Effector CD8-positive, alpha-beta T cell (primary cell): ENCODE measurements around the gene CNDP2.

Source experiments
- DNase-seq: peaks from one replicate; lab custom pipeline; 2025; lab: John Stamatoyannopoulos, UW
- total RNA-seq, 4 experiments: gene quantifications; one replicate each; lab custom pipeline; 2026; lab: John Stamatoyannopoulos, UW

CNDP2 gene
- total RNA-seq, result 71.0 to 107 (median 89.3) reads per million in 4 experiments

DNA sequence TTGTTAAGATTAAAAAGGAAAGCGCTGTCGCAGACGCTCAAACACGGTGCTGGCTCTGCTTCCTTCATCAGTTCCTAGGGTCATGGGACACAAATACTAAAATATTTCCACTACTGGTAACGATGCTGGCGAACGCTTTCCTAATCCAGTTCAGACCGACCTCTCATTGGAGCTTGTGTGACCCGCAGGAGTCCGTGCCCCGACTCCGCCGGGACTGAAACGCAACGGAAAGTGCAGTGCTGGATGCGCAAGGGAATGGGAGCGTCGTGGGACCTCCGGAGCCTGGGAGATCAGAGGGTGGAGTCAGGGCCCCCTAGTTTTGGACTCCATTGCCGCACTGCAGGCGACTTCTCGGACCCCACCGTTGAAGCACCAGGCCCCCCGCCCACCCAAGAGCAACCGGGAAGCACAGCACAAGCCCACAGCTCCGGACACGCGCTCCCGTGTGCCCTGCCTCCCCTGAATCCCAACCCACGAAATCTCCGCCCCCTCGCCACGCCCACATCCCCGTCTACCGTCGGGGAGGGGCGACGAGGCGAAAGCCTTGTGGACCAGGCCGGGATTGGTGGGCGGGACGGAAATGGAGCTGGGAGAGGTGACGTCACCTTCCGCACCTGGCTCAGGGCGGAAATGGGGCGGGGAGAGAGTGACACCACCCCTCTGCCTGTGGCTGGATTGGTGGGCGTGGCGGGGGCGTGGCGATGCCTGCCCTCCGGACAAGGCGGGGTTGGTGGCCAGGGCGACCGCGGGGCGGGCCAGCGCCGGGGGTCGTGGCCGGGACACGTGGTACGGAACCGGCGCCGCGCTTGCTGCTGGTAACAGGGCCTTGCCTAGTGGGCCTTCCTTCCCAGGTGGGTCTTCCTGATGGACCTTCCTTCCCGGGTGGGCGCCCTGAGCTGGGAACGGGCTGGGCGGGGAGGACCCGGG is at the start of gene CNDP2:
CNDP2 (plus strand) TSS at position 783 of the 927 bp plus-strand sequence. CDS start 3,611 bp downstream, outside the sequence.
- DNase-seq, result peak; percentile 98

DNA sequence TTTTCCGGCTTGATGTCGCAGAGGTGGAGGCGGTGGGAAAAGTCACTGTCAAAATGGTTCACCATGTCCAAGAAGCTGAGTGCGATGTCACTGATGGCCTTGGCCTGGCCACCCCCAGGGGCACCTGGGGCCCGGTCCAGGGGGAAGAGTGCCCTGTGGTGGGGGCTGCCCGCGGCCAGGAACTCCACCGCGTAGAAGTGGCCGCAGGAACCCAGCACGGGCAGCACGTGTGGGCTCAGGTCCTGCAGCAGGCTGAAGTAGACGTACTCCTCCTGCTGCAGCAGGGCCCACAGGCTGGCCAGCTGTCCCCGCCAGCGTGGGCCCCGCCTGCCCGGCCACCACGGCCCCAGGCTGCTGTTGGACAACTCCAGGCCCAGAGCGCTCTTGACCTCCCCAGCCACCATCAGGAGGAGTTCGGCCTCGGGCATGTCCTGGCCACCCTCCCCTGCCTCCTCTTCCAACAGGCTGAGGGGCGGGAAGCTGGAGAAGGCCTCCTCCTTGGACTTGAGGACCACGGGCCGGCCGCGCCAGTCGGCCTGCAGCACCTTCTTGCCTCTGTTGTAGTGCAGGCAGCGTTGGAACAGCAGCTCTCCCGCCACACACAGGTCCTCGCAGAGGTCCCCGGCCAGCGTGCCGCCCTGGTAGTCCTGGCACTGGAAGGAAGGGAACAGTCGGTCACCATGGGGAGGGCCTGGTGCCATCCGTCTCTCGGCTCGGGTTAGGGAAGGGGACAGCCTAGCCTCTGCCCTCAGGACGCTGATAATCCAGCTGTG is 49.3 kb upstream of the CNDP2 start:
- DNase-seq, result no peak

DNA sequence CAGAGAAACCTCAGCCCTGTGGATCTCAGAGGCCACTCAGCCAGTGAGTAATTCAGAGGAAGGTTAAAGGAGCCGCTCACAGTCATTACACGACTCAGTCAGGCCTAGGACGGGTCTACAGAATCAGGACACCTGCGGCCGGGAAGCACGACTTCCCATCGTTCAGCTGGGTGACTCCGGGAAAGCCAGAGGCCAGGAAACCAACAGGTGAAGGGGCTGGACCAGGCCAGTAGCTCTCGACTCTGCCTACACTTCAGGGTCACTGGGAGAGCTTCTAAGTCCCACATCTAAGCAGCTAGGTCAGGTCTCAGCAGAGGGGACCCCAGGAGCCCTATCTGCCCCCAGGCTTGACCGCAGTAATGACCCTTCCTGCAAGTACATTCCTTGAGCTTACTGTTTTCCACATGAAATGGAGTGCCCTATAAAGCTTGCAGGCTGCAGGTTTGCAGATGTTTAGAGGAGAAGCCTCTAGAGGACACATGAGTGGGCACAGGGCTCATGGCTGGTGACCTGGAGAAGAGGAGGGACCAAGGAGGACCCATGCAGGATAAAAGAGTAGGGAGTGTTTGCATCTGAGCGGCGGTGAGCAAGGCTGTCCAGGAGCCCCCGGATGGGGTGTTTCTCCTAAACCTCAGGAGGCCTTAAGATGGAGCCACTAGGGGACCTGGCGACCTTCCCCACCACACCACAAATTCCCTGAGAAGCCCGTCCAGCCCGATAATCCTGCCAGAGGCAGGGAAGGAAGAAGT is 48.6 kb upstream of the CNDP2 start:
- no peak for DNase-seq

DNA sequence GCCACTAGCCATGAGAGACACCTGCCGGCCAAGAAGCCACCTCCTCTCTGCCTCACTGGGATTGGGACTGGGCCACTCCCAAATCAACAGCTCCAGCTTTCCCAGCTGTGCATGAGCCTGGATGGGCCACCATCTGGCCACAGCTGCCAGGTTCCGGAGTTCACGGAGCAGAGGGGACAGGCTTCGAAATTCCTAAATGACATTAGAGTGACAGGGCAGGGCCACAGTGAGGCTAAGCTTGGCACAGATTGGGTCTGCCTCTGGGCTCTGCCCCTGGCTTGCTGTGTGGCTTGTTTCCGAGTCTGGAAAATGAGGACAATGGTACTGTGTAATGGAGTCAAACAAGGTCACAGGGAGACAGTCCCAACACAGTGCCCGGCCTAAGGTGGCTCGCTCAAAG is 45.5 kb upstream of the CNDP2 start:
- no peak for DNase-seq

DNA sequence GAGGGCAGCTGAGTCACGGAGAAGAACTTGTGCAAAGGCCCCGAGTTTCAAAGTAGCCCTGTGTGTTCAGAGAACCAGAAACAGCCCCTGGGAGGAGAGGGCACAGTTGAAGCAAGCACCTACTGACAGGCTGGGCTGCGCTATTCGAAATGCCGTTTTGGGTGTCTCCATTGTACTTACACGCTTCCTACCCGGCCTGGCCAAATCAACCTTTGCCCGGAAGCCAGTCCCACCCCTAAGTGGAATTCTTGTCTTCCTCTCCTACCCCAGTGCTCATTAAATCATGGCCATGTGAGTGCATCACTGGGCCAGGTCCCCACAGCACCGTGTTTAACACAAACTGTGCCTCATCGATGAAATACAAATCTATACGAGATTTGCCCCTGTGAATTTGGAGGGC is 45.0 kb upstream of the CNDP2 start:
- DNase-seq, result no peak

DNA sequence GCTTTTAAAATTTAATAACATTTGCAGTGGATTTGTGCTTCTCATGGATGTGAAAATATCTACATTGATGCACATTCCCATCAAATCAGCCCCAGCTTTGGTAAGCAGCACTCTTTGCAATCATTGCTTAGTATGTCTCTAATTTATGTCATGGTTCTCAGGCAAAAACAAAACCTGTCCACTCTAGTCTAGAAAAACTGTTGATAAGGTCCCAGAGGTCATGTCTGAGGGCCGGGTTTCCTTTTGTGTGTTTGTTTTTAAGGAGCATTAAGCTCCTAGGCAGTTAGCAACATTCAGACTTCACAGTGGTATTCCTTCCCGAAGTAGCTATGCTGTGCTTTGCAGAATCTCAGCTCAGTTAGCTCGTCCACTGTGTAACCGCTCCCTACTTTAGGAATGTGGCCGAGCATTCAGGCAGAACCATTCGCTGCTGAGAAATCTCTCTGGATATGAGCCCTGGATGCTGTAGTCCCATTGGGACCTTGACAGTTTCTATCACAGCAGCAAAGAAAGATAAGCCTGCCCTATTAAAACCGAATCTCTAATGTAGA is 43.1 kb upstream of the CNDP2 start:
- no peak for DNase-seq

DNA sequence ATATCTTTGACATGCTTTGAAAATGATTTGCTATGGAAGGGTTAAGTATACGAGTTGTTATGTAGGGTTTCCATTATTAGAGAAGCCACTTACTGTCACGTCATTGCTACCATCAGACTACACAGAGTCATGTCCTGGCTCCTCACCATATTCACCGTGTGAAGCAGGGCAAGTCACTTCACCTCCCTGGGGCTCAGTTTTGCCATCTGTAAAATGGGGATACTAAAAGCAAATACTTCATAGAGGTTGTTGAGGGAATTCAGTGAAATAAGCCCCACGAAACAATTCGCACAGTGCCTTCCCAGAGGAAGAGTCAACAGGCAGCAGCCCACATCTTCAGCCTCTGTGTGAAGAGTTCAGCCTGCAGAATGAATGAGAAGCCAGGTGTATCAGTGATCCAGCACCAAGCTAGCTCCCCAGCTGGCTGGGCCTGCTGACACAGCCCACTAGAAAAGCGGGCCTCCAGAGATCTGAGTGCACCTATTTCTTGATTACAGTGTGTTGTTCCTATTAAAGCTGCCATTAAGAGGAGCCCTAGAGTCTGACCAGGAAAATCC is 42.4 kb upstream of the CNDP2 start:
- DNase-seq, result no peak

DNA sequence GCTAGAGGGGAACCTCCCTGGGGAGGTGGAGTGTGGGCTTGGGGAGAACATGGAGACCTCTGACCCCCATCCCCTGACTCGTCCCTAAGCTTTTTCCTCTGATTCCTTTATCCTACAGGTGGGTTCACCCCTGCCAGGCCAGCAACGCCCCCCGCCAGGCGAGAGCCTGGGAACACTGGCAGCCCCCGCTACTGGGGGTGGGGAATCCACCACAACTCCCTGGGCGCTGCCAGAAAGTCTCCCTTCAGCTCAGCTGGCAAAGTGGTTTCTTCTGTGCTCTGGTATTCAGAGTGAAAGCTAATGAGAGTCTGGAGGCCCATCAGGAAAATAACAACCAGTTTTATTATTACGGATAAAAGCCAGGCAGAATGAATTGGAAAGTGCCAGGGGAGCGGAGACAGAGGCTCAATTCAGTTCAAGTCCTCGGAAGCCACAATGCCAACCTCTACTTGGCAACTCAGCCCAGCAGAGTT is 41.8 kb upstream of the CNDP2 start:
- no peak for DNase-seq

DNA sequence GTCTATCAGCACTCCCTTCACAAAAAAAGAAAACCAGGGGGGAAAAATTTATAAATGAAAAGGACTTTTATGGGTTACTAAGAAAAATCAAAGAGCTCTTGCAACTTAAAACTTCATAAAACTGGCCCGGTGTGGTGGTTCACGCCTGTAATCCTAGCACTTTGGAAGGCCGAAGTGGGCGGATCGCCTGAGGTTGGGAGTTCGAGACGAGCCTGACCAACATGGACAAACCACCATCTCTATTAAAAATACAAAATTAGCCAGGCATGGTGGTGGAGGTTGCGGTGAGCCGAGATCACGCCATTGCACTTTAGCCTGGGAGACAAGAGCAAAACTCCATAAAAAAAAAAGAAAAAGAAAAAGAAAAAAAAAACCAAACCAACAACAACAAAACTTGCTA is 40.8 kb upstream of the CNDP2 start:
- DNase-seq, result no peak

DNA sequence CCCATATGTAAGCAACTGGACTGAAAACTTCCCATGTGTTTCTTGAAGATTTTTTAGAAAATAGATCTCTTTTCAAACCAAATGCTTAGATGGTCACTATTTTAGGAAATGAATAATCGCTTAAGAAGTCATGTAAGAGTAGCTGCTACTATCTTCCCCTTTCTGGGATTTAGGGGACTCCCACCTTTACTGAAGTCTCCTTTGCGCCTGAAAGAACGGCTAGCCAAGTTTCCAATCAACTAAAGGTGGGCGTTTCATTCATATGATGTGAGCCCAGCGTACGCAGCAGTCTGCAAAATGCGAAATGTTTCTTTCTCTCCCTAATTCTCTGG is 40.2 kb upstream of the CNDP2 start:
- DNase-seq, result no peak

DNA sequence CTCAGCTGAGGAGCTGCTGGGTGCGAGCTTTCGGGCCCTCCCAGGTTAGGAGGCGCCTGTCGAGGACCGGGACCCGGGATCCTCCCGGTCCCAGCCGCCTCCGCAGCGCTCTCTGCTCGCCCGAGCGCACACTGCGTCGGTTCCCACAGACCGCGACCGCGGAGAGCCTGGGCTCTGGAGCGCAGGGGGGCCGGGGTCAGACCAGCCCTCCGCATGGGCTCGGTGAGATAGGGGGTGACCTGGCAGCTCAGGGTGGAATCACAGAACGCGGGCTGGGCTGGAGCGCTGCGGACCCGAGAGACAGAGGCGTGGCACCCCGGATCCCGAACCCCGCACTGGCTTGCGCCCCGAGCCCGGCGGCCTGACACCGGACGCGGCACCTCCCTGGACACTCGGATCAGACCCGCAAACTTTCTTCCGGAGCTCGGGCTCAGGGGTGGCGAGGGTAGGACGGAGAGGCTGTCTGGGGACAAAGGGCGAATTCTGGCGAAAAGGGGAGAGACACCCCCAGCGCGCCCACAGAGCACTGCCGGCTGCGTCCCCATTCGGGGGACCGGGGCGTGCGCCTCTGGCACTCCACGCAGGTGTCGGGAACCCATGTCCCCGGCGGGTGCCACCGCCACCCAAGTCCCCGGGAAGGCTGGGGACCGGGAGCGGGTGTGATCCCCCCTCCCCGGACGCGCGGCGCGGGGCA is 39.7 kb upstream of the CNDP2 start:
- DNase-seq, result no peak

DNA sequence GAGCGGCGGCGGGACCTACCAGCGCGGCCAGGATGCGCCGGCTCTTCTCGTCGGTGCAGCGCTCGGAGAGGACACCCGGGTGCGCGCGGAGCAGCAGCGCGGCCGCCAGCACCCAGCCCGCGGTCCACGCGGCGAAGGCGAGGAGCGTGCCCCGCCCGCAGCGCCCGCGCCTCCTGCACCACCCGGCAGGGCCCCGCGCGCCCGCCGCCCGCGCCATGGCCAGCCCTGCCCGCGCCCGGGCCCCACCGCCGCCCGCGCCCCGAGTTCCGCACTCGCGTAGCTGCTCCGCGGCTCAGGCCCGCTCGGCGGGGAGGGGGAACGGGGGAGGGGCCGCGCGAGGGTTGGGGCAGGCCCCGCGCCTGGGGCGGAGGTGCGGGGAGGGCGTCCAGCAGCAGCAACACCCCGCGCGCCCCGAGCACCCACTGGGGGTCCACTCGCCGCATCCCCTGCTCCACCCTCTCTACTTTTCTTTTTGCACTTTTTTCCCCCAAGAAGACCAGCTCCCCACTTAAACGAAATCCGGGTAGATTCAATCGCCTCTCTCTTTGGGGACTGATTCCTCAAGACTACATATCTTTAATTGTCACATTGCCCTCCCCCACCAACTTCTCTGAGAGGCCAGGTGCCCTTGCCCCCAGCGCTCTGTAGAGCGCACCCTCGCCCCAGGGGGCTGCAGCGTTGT is 39.0 kb upstream of the CNDP2 start, which contains the start of gene DIPK1C:
DIPK1C (minus strand) TSS at position 266 of the 682 bp plus-strand sequence; CDS start at position 217, 49 bp downstream.
- no peak for DNase-seq

DNA sequence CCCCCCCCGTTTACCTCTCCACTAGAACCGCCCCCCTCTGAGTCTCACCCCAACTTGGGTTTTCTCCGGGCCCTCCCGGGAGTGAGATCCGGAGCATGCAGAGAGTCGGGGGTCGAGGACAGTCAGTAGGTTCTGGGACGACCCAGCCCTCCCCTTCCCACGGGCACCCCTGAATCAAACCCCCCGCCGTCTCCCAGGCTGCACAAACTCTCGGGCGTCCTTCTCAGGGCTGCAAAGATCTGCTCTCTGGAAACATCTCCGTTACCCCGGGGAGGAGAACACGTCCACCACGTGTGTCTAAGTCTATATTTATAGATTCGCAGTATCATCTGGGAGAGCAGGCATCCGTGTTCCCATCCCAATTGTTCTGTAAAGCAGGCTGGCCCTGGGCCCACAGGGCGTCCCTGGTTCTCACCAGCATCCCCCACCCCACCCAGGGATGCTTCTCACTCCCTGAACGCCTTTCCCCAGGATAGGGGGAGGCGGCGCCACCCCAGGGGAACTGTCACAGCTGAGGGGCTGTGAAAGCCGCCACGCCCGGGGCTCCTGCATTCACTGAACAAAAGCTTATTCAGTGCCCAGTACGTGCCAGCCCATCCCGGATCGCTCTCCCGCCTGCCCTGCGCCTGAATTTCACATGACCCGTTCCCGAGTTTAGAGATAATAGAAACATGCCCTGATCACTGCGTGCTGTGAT is 38.3 kb upstream of the CNDP2 start:
- DNase-seq, result no peak

DNA sequence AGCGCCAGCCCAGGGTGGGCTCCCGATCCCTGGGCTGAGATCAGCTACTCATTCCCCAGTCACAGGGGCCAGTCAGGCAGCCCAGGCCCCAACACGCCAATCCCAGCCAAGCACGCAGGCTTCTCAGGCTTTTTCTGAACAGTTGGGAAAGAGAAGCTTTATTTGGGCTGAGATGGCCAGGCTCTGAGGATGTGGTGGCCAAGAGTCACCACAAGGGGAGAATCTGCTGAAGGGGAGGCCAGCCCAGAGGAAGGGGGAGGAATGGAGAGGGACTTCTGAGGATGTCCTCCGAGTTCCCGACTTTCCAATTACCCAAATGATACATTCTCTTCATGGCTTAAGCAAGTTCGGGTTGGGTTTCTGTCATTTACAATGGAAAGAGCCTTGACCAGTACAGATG is 36.3 kb upstream of the CNDP2 start:
- DNase-seq, result no peak

DNA sequence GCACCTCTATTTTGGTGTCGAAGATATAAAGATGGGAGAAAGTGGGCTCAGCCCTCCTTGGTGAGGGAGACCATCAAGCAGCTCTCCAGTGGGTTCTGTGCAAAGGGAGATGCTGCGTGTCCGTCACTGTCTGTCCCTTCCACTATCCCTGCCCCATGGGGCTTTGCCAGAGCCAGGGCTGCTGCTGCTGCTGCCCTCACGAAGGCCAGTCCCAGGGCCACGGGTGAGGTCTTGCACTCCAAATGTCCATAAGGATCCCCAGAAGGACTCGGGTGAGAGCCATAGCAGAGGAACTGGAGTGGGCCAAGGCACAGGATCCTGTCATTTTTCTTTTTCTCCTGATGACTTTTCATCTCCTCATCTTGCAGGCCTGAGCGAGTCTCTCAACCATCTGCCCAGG is 35.3 kb upstream of the CNDP2 start:
- DNase-seq, result no peak

DNA sequence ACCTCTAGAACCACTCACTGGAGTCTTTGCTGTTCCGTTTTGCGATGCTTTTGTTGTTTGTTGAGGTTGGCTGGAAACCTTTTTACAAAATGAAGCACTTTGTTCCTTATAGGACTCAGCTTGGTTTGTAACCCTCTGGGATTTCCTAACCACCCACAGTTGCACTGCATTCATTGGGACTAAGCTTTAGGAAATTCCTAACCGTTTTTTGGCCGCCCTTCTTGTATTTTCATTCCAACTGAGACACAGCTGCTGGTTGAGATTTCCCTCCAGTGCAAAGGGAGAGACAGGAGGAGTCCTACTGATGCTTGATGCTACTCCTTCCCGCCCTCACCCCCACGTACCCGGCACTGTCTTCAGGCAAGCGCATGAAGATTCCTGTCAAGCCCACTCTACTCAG is 32.9 kb upstream of the CNDP2 start:
- DNase-seq, result no peak

DNA sequence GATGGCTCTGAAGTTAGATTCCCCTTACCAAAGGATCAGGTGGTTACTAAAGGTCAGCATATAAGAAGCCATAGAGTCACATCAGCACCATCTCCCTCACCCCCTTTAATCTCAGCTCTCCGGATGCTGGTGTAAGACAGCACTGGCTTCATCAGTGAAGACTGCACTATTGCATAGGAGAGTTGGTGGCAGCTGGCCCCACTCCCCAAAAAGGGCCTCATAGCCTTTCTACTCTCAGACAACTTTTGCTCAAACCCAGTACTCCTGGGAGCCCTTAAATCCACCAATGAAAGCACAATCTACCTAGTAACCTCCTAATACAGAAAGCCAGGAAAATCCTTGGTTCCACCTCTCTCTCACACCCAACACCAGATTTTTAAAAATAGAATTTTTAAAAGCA is 32.2 kb upstream of the CNDP2 start:
- DNase-seq, result no peak

DNA sequence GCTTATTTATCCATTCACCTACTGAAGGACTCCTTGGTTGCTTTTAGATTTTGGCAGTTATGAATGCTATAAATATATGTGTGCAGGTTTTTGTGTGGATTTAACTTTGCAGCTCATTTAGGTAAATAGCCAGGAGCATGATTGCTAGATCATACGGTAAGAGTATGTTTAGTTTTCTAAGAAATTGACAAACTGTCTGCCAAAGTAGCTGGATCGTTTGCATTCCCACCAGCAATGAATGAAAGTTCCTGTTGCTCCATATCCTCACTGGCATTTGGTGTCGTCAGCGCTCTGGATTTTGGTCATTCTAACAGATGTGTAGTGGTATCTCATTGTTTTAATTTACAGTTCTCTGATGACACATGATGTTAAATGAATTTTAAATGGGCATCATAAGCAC is 30.4 kb upstream of the CNDP2 start:
- DNase-seq, result no peak

DNA sequence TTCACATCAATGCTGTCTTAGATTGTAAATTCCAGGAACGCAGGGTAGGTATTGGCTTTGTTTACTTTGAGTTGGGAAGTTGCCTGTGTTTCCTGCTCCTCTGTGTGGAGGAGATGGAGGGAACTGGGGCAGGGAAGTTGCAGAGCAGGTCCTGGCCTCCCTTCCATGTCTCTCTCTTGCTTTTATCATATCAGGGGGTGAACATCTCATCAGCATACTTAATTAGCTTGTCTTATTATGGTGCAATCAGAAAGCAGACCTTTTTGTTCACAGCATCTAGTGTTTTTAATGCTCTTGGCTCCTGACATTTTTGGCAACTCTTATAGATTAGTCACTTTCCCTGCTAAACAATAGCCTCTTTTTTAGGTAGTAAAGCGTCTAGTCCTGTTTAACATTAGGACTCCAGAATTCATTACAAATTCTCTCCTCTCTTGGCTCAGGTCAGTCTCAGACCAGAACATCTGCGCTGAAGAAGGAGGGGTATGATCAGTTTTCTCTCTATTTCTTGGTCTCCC is 27.6 kb upstream of the CNDP2 start:
- no peak for DNase-seq
